SU-DHL-6 (cell line): ENCODE data around the gene PITX2.

ENCODE experiments used
- H2AFZ ChIP-seq: fragments of 200-600 bp; sonication (generic); 2 replicates; pipeline ENCODE4 v1.6.1; 2014; ENCODE audit warnings: low read depth, mild to moderate bottlenecking, moderate library complexity, mixed read lengths, antibody characterized with exemption, low read length; ENCODE audit not compliant: severe bottlenecking
- H3F3A ChIP-seq: fragments of 200-600 bp; shearing (Covaris generic); 2 replicates; pipeline ENCODE4 v1.6.0; 2016; ENCODE audit warnings: antibody characterized with exemption, mild to moderate bottlenecking; ENCODE audit not compliant: insufficient read depth
- H3K27ac ChIP-seq: fragments of 200-600 bp; sonication (generic); 2 replicates; pipeline ENCODE4 v1.5.1; 2016; ENCODE audit warnings: low read depth, mild to moderate bottlenecking, low read length, moderate library complexity, mixed read lengths
- H3K27me3 ChIP-seq: fragments of 200-600 bp; sonication (generic), shearing (Covaris generic); 2 replicates; pipeline ENCODE4 v1.6.0; 2014; ENCODE audit warnings: mild to moderate bottlenecking, low read length
- H3K36me3 ChIP-seq: fragments of 200-600 bp; sonication (generic); 2 replicates; pipeline ENCODE4 v1.6.1; 2014; ENCODE audit warnings: mild to moderate bottlenecking, low read length, mixed read lengths
- H3K4me2 ChIP-seq: fragments of 300-600, 200-600 bp; shearing (Covaris generic), sonication (generic); 2 replicates; pipeline ENCODE4 v1.6.0; 2014; ENCODE audit warnings: low read length, low read depth, mild to moderate bottlenecking; ENCODE audit not compliant: poor library complexity, severe bottlenecking
- H3K4me3 ChIP-seq: fragments of 200-600 bp; sonication (generic); 2 replicates; pipeline ENCODE4 v1.5.1; 2014; ENCODE audit warnings: antibody characterized with exemption, low read length, mild to moderate bottlenecking, mixed read lengths; ENCODE audit not compliant: insufficient read depth, poor library complexity, severe bottlenecking
- H3K79me2 ChIP-seq: fragments of 200-600 bp; sonication (generic); 2 replicates; pipeline ENCODE4 v1.6.1; 2014; ENCODE audit warnings: mild to moderate bottlenecking, low read length, moderate library complexity; ENCODE audit not compliant: insufficient read depth
- H3K9ac ChIP-seq: fragments of 200-600 bp; sonication (generic); 2 replicates; pipeline ENCODE4 v1.7.0; 2014; ENCODE audit warnings: mild to moderate bottlenecking, low read length
- H3K9me2 ChIP-seq: fragments of 200-600 bp; sonication (generic); replicated peaks from 2 replicates; pipeline ENCODE4 v1.6.1; 2014; ENCODE audit warnings: low read length; ENCODE audit not compliant: insufficient read depth
- H3K9me3 ChIP-seq: fragments of 200-600 bp; sonication (generic); 2 replicates; pipeline ENCODE4 v1.6.1; 2014; ENCODE audit warnings: low read length, mixed read lengths; ENCODE audit not compliant: insufficient read depth
- H4K20me1 ChIP-seq: fragments of 200-600 bp; sonication (generic); 2 replicates; pipeline ENCODE4 v1.6.1; 2014; ENCODE audit warnings: low read depth, mild to moderate bottlenecking, antibody characterized with exemption, low read length, moderate library complexity, mixed read lengths
- EZH2phosphoT487 ChIP-seq: fragments of 200-600 bp; sonication (generic), shearing (Covaris generic); conservative IDR thresholded peaks from 2 replicates; pipeline ENCODE4 v1.6.1; 2018; ENCODE audit warnings: mild to moderate bottlenecking, antibody characterized with exemption, low read length, moderate library complexity, mixed read lengths
- TF ChIP-seq, protein P1 (sequence below): fragments of 200-600 bp; sonication (generic); IDR thresholded peaks from one replicate; pipeline ENCODE4 v1.5.1; 2017; ENCODE audit warnings: antibody characterized with exemption, mild to moderate bottlenecking, low read length, moderate library complexity; ENCODE audit not compliant: insufficient read depth, poor library complexity, severe bottlenecking

Gene PITX2

DNA sequence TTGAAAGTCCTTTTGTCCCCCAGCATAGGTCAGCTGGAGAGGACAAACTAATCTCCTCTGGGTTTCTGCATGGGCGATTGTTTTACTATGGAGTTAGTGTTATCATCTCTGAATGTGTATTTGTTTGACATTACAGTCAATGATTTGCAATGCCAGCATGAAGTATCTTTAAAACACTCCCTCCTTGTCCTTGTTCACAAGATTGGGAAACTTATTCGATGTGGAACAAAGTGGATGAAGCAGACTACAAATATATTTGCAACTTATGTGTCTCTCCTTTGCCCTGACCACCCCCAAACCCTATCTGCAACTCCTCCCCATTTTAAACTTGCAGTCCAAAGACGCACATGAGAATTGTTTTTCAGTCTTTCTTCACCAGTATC, 1.5 kb upstream of the PITX2 start:
- Histone ChIP-seq H3K4me2 (no peak overlapping the region), H3K36me3 (no peaks in the 10 kb centered on the region), H3K79me2 (no peaks in the 10 kb centered on the region), H3K27me3 (no peaks in the 10 kb centered on the region), H3K27ac (no peak overlapping the region), H4K20me1 (no peaks in the 10 kb centered on the region), H3K4me3 (no peak overlapping the region), H3K9ac (no peak overlapping the region), H2AFZ (no peak overlapping the region), H3K9me3 (no peaks in the 10 kb centered on the region), H3K9me2 (no peaks in the 10 kb centered on the region), H3F3A (no peaks in the 10 kb centered on the region)
- TF ChIP-seq, protein P1, sequence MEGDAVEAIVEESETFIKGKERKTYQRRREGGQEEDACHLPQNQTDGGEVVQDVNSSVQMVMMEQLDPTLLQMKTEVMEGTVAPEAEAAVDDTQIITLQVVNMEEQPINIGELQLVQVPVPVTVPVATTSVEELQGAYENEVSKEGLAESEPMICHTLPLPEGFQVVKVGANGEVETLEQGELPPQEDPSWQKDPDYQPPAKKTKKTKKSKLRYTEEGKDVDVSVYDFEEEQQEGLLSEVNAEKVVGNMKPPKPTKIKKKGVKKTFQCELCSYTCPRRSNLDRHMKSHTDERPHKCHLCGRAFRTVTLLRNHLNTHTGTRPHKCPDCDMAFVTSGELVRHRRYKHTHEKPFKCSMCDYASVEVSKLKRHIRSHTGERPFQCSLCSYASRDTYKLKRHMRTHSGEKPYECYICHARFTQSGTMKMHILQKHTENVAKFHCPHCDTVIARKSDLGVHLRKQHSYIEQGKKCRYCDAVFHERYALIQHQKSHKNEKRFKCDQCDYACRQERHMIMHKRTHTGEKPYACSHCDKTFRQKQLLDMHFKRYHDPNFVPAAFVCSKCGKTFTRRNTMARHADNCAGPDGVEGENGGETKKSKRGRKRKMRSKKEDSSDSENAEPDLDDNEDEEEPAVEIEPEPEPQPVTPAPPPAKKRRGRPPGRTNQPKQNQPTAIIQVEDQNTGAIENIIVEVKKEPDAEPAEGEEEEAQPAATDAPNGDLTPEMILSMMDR, result no peak
- TF ChIP-seq EZH2phosphoT487, result no peak

DNA sequence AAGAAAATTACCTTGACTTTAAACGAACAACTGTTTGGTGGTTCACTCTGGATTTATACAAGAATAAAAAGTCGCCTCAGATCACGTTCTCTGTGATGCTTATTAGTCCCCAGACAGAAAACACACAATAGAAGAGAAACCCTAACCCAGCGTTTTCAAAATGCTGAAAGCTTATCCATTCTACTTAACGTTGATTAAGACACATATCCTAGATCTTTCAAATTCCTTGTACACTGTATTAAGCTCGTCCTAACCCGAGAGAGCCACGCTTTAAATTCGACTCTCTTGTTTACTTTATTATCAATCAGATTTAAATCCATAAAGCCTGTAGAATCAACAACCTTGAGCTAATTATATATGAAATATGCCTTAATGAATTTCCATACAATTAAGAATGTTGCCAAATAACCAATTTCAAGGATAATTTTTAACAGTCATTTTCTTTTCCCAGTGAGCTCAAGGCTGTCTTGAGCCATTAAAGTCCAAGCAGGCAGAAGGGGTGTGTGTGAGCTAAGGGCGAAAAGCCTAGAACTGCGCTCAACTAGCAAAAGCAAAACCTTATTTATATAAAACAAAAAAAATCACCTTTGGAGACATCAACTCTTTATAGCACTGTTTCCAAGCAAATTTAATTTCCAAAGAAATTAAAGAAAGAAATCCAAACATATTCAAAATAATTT, 981 bp upstream of the PITX2 start:
- Histone ChIP-seq H3K27ac (no peak overlapping the region), H3K9me3 (no peaks in the 10 kb centered on the region), H3K79me2 (no peaks in the 10 kb centered on the region), H3K4me2 (no peak overlapping the region), H3K9ac (no peak overlapping the region), H3K27me3 (no peaks in the 10 kb centered on the region), H3F3A (no peaks in the 10 kb centered on the region), H4K20me1 (no peaks in the 10 kb centered on the region), H3K4me3 (no peak overlapping the region), H3K9me2 (no peaks in the 10 kb centered on the region), H3K36me3 (no peaks in the 10 kb centered on the region), H2AFZ (no peak overlapping the region)
- TF ChIP-seq, protein P1, result no peak
- no peak for TF ChIP-seq EZH2phosphoT487

GRCh38 chr4:110621839-110622751, 782 bp downstream of the PITX2 start:
- no peak overlapping the region for H3K4me3 ChIP-seq
- no peak overlapping the region for H3K4me2 ChIP-seq

More at GRCh38 chr4:110621839-110622751, 782 bp downstream of the PITX2 start:
- no peaks in the 10 kb centered on the region for H3K9me2 ChIP-seq
- H3F3A ChIP-seq, result no peaks in the 10 kb centered on the region
- no peaks in the 10 kb centered on the region for H3K79me2 ChIP-seq
- no peak overlapping the region for H3K9ac ChIP-seq
- no peaks in the 10 kb centered on the region for H4K20me1 ChIP-seq
- H2AFZ ChIP-seq, result no peak overlapping the region
- H3K36me3 ChIP-seq, result no peaks in the 10 kb centered on the region
- TF ChIP-seq, protein P1, result no peak
- no peak for TF ChIP-seq EZH2phosphoT487
- H3K9me3 ChIP-seq, result no peaks in the 10 kb centered on the region
- no peak overlapping the region for H3K27ac ChIP-seq
- no peaks in the 10 kb centered on the region for H3K27me3 ChIP-seq
